NCI-H69 (cell line): ENCODE measurements around the gene ELAPOR2.
"Not testable (repeated sequence)": the region's sequence is repeated elsewhere in the genome, so short reads cannot be mapped to it uniquely, and the experiment has no call there.

ENCODE experiments used
- DNase-seq: peaks from one replicate; lab custom pipeline; 2025; lab: John Stamatoyannopoulos, UW

ELAPOR2 gene

GRCh38 chr7:87059525-87060287, at the start of gene ELAPOR2:
Gene ELAPOR2 (minus strand): TSS chr7:87059654. CDS start chr7:87059513, 141 bp downstream.
- DNase-seq: peak; percentile 99

- no peak for DNase-seq
These were observed 48.7 kb upstream of the ELAPOR2 start for GRCh38 chr7:87107949-87108776.

- DNase-seq: no peak
These were observed 47.6 kb upstream of the ELAPOR2 start for GRCh38 chr7:87106974-87107612.

- DNase-seq: no peak
These were observed 45.9 kb upstream of the ELAPOR2 start for GRCh38 chr7:87105401-87105800.

- no peak for DNase-seq
These were observed 40.9 kb upstream of the ELAPOR2 start for GRCh38 chr7:87100326-87100725.

GRCh38 chr7:87097375-87097774, 37.9 kb upstream of the ELAPOR2 start:
- DNase-seq: not testable (repeated sequence)

GRCh38 chr7:87094322-87094721, 34.9 kb upstream of the ELAPOR2 start:
- DNase-seq: no peak

GRCh38 chr7:87092568-87093091, 33.2 kb upstream of the ELAPOR2 start:
- no peak for DNase-seq

- no peak for DNase-seq
These were observed 32.1 kb upstream of the ELAPOR2 start for GRCh38 chr7:87091487-87092066.

- no peak for DNase-seq
These were observed 24.5 kb upstream of the ELAPOR2 start for GRCh38 chr7:87083865-87084519.

- no peak for DNase-seq
These were observed 23.2 kb upstream of the ELAPOR2 start for GRCh38 chr7:87082675-87083074.

GRCh38 chr7:87075671-87076404, 16.4 kb upstream of the ELAPOR2 start:
- DNase-seq: no peak

- no peak for DNase-seq
These were observed 8.3 kb upstream of the ELAPOR2 start for GRCh38 chr7:87067788-87068187.

- no peak for DNase-seq
These were observed 759 bp upstream of the ELAPOR2 start for GRCh38 chr7:87060288-87060537.

GRCh38 chr7:87058744-87059524, 520 bp downstream of the ELAPOR2 start:
- DNase-seq: peak; percentile 90

GRCh38 chr7:87057210-87057609, 2.2 kb downstream of the ELAPOR2 start:
- DNase-seq: no peak

GRCh38 chr7:87056346-87056745, 3.1 kb downstream of the ELAPOR2 start:
- DNase-seq: no peak

GRCh38 chr7:87048839-87049238, 10.6 kb downstream of the ELAPOR2 start:
- no peak for DNase-seq

- DNase-seq: no peak
These were observed 13.0 kb downstream of the ELAPOR2 start for GRCh38 chr7:87046456-87046855.

GRCh38 chr7:87044713-87045112, 14.7 kb downstream of the ELAPOR2 start:
- not testable (repeated sequence) for DNase-seq
